ENCODE measurements around the gene SGO1.
"Not testable (repeated sequence)": the region's sequence is repeated elsewhere in the genome, so short reads cannot be mapped to it uniquely, and the experiment has no call there.

SGO1 gene

DNA sequence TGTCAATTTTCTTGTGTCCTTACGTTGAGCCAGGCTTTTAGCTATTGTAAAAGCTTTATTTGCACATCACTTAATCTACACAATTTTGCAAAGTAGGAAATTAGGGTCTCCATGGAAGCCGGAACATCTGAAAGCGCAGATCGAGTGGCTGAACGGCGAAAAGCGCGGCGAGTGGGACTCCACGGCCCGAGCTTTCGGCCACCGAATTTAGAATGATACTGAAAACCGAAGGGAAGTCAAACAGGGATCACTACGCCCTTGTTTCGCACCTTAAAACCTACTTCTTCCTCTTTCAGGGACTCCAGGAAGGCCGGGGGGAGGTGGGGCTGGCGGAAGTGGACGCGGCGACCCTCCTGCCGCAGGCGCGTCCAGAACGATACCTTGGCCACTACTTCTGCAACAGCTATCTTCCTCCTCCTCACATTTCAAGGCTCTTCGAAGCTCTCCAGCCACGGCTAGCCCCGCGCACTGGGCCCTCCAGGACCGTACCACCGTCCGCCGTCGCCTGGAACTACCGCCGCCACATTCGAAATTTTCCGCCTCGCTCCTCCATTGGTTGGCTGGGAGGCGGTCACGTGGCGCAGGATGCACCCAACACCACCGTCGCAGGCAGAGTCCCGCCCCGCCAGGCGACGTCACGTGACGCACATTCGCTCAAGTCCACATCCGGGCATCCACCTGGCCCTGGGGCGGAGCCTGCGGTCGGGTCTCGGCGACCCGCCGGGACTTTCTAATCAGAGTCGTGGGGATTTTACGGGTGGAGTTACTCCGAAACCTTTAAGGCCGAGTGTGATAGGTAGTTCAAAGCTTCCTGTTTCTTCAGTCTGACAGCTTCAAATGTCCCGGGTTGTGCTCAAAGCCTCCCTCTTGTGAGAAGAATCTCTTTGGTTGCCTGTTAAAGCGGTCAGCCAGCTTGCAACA is at the start of gene SGO1:
SGO1 (minus strand) TSS at position 528 of the 921 bp plus-strand sequence. CDS start 2,179 bp downstream, outside the sequence.
- peak; percentile 99 to 100 for DNase-seq

DNA sequence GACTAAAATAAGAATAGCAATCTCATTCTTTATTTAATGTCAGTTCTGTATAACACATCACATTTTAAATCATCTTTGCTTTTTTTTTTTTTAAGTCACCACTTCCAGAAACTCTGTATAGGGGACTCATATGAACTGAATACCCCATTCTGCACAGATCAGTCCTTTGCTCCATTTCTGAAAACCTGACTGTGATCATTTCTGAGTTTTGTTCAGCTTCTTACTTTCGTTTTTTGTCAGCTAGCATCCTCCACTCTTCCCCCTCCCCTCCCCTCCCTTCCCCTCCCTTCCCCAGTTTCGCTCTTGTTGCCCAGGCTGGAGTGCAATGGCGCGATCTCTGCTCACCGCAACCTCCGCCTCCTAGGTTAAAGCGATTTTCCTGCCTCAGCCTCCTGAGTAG is 49.8 kb upstream of the SGO1 start:
- no peak for DNase-seq

DNA sequence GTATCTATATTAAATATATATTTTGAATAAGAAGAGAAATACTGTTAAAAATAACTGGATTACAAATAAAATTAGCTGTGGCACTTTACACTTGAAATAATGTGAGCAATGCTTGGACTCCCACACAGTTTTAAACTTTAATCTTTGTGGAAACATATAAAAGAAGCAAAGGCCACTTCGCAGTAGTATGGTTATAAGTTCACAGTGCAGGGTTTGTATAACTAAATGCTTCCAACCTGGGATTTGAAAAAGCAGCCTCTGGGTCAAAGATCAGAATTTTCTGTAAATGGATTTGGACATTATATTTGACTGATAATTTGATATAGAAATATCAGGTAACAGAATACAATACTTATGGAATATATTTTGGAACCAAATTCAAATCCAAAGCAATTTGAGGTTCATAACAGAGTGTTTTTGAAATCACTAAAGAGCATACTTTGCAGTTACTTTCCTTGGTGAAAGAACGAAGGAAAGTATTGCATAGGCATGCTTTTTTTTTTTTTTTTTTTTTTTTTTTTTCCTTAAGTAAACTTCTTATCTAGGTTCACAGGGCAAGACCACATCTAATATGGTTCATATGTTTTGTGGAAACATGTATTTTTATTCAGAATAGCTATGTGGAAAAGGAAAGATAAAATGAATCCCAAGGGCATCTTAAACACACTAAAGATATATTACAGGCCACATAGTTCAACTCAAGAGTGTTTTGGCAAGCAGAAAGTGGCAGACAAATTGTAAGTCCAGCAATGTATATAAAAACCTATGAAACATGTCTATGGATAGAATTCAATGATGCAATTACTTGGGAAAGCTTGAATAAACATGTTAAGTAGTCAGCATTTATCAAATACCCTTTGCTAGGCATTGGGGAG is 47.1 kb upstream of the SGO1 start:
- no peak for DNase-seq

DNA sequence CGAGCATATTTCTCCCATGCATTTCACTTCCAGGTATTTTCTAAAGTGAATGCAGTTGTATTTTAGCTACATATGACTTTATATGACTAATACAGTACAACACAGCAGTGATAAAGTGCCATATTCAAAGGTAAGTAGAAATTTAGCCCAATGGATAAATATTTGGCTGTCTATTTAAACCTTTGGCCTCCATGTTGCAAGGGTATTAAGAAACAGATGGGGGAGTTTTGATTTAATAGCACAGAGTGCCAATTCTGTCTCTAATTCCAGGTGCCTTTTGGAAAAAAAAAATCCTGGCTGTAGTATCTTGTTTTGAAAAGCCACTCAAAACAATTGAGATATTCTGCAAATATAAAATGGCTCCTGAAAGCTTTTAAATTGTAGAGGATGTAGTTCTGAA is 44.9 kb upstream of the SGO1 start:
- no peak for DNase-seq

DNA sequence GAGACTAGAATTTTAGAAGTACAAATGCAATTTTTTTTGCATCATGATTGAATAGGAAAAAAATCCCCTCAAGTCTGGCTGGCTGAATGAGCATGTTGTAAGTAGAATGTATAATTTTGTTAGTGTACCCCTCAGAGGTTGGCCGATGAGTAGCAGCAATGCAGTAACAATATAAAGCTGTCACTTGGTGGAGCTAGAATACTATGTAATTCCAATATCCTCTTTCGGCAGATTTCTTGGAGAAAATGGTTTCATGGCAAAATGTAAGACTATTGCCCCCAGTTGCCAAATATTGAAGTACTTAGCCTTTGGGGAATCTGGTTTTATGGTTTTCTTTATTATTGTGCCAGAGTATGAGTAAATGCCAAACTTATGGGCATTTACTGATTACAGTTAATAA is 39.8 kb upstream of the SGO1 start:
- no peak for DNase-seq

DNA sequence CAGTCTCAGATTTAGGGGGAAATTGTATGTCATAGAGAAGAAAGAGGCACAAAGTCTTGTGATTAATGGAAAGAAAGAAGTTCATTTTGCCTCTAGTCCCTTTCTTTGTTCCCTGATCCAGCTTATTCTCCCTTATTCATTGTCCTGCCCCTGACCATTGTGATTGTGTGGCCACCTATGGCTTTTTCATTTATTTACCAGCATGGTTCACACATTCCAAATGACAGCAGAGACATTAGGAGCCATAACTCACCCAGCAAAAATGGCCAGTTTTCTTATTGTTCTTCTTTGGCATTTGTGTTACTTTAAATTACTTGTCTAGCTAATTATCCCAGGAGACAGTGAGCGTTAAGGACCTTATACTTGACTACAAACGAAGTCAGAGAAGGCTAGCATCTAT is 36.3 kb upstream of the SGO1 start:
- DNase-seq = no peak

DNA sequence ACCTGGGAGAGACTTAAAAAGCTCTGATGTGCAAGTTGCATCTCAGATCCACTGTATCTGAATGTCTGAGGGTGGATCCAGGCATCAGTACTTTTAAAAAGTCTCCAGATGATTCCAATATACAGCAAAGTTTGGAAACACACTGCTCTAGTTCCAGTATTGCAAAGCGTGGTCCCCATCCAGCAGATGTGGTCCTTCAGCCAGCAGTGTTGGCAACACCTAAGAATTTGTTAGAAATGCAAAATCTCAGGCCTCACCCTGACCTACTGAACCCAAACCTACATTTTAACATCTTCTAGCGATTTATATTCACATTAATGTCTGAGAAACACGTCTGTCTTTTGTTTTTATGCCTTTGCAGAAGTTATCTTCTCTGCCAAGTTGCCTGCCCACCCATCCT is 32.2 kb upstream of the SGO1 start:
- DNase-seq = no peak

DNA sequence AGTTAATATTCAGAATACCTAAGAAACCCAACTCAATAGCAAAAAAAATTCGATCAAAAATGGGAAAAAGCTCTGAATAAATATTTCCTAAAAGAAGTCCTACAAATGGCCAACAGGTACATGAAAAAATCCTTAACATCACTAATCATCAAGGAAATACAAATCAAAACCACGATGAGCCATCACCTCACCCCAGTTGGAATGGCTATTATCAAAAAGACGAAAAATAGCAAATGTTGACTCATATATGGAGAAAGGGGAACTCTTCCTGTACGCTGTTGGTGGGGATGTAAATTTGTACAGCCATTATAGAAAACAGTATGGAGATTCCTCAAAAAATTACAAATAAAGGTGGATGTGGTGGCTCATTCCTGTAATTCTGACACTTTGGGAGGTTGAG is 29.6 kb upstream of the SGO1 start:
- DNase-seq = no peak

DNA sequence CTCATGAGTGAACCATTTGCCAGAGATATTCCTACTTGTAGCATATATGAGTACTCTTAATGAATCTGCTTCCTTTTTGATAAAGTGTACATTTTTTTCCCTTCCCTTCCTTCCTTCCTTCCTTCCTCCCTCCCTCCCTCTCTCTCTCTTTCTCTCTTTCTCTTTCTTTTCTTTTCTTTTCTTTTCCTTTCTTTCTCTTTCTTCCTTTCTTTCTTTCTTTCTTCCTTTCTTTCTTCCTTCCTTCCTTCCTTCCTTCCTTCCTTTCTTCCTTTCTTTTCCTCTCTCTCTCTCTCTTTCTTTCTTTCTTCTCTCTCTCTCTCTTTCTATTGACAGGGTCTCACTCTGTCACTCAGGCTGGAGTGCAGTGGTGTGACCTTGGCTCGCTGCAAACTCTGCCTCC is 27.5 kb upstream of the SGO1 start:
- DNase-seq = not testable (repeated sequence)

DNA sequence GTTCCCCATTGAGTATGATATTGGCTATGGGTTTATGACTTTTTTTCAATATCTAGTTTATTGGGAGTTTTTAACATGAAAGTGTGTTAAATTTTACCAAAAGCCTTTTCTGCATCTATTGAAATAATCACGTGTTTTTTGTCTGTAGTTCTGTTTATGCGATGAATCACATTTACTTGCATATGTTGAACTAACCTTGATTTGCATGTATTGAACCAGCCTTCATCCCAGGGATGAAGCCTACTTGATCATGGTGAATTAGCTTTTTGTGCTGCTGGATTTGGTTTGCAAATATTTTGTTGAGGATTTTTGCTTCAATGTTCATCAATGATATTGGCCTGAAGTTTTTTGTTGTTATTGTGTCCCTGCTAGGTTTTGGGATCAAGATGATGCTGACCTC is 21.9 kb upstream of the SGO1 start:
- DNase-seq = not testable (repeated sequence)

DNA sequence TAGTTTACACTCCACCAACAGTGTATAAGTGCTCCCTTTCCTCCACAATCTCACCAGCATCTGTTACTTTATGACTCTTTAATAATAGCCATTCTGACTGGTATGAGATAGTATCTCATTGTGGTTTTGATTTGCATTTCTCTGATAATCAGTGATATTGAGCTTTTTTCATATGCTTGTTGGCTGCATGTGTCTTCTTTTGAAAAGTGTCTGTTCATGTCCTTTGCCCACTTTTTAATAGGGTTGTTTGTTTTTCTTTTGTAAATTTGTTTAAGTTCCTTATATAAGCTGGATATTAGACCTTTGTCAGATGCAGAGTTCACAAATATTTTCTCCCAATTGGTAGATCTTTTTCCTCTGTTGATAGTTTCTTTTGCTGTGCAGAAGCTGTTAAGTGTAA is 19.9 kb upstream of the SGO1 start:
- not testable (repeated sequence) for DNase-seq

DNA sequence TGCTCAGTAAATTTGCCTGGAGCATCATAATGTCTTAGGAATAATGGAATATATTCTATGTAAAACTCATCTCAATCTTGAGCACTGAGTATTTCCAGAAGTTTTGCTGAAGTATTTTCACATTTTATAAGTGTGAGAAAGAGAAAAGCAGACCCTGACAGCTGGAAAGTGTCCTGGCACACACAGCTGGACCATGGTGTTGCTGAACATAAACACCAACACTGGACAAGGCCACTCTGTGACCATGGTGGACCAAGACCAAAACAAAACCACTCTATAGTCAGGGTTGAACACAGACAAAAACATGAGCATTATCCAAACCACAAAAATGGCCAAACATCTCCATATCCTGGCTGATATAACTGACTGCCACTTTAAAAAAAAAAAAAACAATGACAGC is 15.1 kb upstream of the SGO1 start:
- no peak for DNase-seq

DNA sequence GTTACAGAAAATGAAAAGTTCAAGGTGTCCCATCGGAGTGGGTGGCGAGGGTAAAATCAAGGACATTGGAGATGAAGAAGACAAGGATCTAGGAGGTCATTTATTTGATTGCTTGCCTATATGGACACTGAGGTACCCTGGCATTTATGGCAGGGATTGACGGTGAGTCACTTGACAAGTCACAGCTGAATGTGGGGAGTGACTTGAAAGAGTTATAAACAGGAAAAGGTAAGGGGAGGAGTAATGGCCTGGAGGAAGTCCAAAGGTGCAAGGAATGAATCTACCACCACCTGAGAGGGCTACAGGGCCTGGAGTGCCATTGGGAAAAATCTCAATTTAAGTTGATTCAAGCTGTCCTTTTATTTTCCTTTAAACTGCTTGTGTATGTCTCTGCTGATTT is 11.8 kb upstream of the SGO1 start:
- no peak for DNase-seq

DNA sequence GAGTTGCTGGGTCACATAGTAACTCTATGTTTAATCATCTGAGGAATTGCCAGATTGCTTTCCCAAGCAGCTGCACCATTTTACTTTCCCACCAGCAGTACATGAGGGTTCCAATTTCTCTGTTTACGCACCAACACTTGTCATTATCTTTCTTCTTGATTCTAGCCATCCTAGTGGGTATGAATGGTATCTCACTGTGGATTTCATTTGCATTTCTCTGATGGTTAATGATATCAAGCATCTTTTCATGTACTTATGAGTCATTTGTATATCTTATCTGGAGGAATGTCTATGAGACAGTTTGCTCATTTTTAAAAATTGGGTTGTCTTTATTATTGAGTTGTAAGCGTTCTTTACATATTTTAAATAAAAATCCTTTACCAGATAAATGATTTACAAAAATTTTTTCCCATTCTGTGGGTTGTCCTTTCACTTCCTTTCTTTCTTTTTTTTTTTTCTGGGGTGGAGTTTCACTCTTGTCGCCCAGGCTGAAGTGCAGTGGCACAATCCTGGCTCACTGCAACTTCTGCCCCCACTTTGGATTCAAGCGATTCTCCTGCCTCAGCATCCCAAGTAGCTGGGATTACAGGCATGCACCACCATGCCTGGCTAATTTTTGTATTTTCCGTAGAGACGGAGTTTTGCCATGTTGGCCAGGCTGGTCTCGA is 8.9 kb upstream of the SGO1 start:
- DNase-seq = no peak

DNA sequence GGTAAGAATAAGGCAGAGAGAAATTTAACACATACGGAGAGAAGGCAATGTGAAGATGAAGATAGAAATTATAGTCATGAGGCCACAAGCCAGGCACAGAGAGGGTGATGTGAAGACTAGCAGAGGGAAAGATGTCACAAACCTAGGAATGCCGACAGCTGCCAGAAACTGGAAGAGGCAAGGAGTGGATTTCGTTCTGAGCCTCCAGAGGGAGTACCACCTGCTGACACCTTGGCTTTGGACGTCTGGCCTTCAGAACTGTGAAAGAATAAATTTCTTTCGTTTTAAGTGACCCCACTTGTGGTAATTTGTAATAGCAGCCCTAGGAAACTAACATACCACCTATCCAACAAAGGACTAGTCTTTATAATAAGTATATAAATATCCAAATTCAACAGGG is 5.0 kb upstream of the SGO1 start:
- DNase-seq = no peak

DNA sequence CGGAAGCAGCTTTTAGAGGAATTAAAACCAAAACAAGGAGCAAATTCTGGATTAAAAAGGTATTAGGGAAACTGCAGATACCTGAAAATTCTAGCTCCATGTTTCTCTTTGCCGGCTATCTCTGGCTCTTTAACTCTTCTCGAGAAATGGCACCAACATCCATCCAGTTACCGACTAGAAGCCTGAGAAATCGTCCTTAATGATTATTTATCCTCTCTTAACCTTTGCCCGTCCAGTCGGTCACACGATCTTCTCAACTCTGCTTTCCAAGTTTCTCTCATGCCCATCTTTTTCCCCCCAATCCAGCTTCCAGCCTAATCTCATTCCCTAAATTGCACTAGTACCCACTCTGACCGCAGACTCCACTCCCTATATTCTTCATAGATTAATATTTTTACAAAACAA is 596 bp upstream of the SGO1 start:
- DNase-seq = no peak

DNA sequence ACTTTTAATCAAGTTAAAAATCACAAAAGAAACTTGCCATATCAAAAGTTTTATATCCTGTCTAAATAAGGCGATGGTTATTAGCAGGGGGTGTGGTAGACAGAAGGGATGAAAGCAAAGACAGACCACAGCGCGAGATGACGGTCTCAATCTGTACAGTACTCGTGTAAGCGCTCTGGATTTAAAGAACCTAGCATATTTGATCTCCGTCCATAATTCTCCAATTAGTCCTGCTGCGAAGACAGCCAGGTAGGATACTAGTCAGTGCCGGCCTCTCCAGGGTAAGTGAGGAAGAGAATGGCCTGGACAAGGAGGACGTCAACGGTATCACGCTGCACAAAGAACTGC is 701 bp downstream of the SGO1 start:
- no peak for DNase-seq

DNA sequence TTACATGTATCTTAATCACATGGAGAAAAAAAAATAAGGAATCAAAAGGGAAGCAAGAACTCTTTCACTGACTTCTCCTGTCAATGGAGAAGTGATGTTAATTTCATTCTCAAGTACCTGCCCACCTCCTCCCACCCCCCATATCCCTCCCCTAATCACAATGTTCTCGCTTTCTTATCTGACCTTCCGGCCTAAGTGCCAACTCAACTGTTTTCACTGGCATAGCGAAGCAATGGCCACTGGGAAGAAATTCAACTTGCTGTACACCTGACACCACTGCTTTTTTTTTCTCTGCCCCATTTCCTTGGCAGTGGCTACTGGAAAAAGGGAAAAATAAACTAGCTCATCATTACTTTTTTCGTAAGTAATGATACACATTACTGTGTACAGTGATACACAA is 3.8 kb downstream of the SGO1 start:
- DNase-seq = no peak

DNA sequence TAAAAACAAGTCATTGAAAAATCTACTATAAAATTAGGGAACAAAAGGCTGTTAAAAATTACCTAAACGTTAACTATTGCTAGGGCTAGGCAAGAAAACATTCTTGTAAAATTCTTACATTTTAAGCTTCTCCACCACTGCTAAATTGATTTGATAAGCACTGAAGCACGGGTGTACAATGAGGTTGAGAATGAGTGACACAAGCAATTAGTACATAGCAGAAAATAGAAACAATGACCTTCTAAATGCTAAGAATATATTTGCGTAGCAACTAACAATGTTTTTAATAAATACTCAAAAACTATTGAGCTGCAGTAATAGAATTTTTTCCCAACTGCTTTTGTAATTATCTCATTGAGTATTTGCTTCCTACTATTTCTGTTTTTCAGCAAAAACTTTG is 4.7 kb downstream of the SGO1 start:
- DNase-seq = no peak

DNA sequence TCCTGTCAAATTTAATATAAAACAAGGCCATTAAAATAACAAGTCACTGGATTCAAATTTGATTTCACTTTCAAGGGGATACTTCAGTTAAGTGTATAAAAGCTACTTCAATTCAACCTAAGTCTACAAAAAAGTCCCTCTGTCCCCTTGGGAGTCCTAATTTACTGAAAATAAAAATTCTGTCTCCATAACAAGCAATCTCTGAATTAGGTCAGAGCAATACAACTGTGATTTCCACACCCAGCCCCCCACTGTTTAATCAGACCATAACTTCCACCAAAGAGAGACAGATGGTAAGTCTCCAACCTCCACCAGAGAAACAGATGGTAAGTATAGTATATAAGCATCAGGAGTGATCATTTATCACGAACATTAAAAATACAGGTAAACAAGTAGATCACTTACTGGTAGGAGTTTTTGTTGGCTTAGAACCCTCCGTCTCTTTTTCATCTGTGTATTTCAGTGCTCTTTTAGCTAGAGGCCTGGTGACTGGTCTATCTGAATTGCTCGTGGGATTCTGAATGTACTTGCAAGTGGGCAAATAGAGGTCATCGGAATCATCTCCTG is 12.1 kb downstream of the SGO1 start:
- DNase-seq = no peak

DNA sequence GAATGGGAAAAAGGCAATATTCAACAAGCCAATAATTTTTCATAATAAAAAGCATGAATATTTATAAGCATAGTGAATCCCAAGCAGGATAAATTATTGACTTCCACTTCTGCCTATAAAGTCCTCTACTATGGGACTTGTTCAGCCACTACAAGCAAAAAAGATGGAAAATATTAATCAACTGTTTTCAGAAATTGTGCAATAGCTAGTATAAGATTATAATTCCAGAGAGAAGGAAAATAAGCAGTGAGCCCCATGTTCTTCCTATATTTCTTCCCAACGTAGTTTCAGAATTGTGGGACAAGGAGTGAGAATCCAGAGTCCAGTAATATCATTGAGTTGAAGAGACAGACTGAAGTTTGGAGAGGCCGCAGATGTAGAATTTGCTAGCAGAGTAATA is 24.3 kb downstream of the SGO1 start:
- DNase-seq = no peak

DNA sequence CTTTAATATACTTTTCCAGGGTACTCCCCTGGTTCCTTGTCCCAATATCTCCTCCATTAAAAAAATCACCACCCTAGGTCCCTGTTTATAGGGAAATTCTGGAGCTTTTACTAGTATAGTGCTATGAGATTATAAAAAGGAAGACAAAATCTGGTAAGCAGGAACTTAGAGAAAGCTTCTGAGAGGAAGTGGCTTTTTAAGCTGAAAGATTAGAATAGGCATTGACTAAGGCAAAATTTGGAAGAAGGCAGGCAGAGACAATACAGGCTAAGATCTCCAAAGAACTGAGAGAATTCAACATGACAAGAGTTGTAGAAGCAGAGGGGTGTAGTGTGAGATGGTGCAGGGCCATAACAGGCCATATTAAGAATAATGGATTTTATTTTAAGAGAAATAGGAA is 25.8 kb downstream of the SGO1 start:
- no peak for DNase-seq

DNA sequence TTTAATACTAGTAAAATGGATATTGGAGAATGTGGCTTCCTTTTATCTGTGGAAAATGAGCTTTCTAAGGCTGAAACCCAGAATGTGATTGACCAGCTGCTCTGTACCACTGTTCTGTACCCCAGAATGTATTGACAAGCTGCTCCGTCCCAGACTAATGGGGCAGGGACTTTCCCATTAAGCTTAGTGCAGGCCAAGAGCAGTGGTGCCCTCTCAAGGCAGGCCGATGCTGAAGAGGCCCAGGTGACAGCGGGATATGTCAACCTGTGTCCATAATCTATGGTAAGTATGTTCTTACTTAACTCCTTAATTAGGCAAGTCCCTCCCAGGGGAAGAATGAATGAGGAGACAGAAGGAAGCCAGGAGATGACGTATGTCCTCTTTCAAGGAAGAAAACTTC is 31.1 kb downstream of the SGO1 start:
- no peak for DNase-seq
